Ramos (cell line): ENCODE data around the gene PLEKHN1.
"Not testable (repeated sequence)": the region's sequence is repeated elsewhere in the genome, so short reads cannot be mapped to it uniquely, and the experiment has no call there.

Source experiments
- in situ Hi-C: fragments of 300-500 bp; cut with MboI; formaldehyde crosslinking; loops from one replicate; pipeline ENCODE4 v1.14.3; 2022; ENCODE audit warnings: low sequenced_read_pairs; ENCODE audit not compliant: unreplicated experiment

PLEKHN1 gene

DNA sequence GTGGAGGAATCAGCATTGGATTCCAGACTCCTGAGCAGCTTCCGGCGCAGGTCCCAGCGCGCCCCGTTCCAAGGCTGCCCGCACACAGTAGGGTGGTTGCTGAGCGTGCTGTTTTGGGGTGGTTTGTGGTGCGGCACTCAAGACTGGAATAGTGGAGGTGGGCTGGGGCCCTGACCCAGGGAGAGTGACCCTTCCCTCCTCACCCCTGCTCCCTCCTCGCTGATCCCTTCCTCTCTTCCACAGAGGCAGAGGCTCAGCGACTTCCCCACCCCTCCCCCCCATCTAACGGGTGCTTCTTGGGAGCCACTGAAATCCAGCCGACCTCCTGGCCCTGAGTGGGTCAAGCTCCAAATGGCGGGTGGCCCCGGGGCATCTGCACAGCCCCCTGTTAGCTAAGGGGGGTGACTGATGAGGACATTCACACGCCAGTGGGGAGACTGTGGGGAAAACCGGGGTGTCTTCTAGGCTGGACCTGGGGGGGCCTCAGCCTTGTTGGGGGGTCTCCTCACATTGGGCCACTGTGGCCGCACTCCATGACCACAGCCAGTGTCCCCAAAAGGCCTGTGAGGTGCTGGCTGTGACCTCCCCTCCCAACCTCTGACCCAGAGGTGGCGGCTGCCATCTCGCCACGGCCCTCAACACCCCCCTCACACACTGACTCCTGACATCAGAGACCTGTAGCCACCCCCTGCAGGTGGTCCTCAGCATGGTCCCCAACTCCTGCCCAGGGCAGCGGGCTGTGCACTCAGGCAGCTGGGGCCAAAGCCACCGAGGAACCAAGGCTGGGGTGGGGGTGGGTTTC is 37.5 kb downstream of the PLEKHN1 start:
- in situ Hi-C loops: no loop called here

DNA sequence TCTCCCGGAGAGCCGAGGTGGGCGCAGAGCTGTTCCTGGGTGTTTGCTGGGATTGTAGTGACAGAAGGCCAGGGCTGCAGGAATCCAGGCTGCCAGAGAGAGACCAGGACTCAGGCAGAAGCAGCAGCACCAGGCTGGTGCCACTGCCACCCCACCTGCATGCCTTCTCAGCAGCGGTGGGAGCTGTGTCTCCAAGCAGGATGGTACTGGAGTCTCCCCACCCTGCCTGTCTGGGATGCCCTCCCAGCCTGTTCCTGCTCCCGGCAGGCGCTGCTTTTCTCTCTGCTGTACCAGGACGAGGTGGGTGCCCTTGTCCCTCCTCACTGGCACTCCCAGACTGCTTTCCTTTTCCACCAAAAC is 38.1 kb downstream of the PLEKHN1 start:
- in situ Hi-C loops: no loop called here

DNA sequence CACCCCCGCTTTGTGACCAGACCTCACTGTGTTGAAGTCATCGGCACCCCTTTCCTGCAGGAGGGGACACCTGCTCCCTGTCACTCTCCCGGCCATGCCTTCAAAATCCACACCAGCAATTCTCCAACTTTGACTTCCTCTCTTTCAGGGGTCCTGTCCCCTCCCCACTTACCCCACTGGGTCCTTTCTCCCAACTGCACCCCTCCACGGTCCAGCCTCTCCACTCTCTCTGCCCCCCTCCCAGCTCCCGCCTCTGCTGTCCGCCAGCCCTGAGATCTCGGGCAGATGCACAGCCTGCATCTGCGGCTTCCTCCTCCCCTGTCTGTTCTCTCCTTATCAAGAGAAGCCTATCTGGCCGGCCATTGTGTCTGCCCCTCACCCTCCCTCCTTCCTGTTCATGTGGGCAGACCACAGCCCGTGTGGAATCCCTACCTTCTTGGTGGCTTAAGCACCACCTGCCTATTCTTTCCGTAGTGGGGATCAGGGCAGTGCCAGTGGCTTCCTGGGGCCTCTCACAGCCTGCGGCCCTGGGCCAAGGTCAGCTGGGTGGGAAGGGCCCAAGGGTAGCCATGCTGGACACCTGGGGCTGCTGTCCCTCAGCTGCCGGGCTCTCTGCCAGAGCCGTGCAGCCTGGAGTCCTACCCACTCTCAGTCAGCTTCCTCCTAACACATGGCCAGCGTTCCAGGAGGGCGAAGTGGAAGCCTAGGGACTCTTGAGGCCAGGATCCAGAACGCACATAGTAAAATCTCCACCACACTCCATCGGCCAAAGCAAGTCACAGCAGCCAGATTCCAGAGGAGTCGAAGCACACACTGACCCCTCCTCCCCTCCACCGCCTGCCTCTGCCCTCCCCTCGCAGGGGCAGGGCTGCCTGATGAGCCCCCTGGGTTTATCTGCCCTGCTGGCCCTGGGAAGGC is 38.8 kb downstream of the PLEKHN1 start:
- in situ Hi-C loops: no loop called here

DNA sequence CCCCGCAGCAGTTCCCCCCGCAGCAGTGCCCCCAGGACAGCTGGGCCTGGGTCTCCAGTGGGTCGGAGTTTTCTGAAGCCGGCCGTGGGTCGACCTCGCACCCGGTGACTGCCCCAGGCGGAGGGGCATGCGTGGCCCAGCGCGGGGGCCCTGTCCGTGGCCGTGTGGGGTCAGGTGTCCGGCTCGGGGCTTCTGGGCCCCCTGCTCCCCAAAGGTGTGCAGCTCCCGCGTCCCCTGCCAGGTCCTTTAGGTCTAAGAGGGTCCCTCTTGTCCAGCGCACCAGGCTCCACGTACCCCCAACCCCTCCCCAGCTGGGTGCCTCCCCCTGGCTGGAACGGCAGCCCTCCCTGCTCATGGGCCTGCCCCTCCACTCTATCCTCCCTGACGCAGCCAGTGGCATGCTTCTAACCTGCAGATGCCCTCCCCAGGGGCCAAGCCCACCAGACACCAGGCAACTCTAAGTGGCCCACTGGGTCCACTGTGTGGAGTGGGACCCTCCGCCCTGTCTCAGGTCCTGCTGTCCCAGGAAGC is 39.6 kb downstream of the PLEKHN1 start:
- in situ Hi-C loops: no loop called here

DNA sequence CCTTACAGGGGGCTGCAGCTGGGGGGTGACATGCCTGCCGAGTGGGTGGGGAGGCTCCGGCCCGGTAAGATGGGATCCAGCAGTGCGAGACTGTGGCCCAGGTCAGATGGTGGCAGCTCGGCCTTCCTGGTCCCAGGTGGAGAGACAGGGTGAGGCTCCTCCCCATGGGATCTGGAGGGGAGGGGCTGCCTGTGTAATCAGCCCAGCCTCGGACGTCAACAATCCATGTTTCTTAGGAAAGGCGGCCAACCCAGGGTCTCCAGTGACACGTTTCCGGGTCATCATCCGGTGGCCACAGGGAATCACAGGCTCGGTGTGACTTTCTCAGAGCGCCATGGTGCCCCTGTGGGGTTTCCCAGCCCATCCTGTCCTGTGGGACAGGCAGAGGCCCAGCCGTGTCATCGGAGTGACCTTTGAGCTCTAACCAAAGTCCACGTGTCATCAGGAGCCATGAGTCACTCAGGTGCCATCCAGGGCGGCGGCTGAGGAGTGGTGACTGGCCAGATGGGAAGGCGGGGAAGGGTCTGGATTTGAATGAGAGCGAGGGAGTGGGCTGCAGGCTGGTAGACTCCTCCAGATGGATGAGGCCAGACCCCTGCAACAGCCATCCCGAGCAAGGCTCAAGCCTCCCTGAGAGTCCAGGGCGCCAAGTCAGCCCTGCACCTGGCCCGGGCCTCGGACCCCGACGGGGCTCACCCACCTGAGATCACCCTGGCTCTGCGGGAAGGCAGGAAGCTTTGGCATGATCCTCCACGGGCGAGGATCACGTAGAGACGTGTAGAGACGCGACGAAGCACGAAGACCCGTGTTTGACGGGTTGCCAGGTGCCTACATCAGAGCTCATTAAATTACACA is 40.2 kb downstream of the PLEKHN1 start:
- in situ Hi-C loops: no loop called here

DNA sequence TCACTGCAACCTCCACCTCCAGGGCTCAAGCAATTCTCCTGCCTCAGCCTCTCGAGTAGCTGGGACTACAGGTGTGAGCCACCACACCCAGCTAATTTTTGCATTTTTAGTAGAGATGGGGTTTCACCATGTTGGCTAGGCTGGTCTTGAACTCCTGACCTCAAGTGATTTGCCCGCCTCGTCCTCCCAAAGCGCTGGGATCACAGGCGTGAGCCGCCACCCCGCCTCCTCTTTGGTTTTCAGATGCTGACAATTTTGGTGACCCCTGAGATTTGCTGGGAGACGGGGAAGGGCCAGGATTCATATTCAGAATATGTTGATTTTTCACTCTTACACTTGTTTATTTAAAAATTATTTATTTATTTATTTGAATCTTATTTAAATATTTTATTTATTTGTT is 43.8 kb downstream of the PLEKHN1 start:
- in situ Hi-C loops: not testable (repeated sequence)

DNA sequence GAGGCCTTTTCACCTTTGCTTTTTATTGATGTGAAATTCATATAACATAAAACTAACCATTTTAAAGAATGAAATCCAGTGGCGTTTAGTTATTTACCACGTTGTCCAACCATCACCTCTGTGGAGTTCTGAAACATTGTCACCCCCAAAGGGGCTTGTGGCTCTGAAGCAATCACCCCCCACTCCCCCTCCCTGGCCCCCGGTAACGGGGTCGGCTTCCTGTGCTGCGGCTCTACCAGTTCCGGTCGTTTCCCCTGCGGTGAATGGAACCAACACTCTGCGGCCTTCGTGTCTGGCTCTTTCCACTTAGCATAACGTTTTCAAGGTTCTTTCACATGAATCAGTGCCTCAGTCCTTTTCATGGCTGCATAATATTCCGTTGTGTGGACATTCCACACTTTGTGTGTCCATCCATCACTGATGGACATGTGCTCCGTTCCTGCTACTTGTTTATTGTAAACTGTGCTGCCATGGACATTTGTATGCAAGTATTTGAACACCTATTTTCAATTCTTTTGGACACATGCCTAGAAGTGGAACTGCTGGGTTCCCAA is 45.2 kb downstream of the PLEKHN1 start:
- in situ Hi-C loops: no loop called here

DNA sequence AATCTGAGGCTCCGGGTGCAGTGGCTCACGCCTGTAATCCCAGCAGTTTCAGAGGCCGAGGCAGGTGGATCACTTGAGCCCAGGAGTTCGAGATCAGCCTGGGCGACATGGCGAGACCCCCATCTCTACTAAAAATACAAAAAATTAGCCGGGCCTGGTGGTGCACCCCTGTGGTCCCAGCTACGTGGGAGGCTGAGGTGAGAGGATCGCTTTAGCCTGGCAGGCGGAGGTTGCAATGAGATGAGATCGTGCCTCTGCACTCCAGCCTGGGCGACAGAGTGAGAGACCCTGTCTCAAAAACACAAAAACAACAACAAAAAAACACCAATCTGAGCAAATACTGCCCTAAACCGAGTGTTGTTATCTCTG is 46.4 kb downstream of the PLEKHN1 start:
- in situ Hi-C loops: not testable (repeated sequence)

DNA sequence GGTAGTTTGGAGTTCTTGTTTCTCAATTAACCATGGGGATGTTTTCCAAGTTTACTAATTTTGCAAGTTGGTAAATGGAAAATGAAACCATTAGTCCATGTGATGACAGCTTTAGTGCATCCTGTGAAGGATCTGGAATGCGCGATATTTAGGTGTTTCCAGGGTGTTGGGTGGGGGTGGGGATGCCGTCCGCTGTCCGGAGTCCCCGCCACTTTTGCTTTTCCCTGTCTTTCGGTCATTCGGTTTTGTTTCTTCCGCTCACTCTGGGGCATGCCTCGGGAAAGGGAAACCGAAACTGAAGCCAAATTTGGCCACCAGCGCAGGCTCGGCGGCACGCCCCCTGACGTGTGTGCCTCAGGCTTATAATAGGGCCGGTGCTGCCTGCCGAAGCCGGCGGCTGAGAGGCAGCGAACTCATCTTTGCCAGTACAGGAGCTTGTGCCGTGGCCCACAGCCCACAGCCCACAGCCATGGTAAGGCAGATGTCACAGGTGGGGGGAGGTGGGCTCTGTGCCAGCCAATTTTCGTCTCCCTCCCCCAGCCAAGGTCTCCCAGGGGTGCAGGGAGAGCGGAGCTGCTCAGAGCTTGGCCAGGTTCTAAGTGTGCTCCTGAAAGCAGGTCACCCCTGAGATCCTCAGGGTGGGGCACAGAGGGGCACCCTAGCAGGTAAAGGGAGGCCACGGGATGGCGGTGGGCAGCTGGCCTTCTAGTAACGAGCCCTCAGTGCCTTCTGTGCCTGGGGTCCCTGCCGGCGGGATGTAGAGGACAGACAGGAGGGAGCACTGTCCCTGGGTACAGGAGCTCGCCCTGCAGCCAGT is 47.0 kb downstream of the PLEKHN1 start, which contains the start of gene ISG15:
ISG15 (plus strand) TSS at position 393 of the 817 bp plus-strand sequence; CDS start at position 470, 77 bp downstream.
- in situ Hi-C loops: no loop called here

DNA sequence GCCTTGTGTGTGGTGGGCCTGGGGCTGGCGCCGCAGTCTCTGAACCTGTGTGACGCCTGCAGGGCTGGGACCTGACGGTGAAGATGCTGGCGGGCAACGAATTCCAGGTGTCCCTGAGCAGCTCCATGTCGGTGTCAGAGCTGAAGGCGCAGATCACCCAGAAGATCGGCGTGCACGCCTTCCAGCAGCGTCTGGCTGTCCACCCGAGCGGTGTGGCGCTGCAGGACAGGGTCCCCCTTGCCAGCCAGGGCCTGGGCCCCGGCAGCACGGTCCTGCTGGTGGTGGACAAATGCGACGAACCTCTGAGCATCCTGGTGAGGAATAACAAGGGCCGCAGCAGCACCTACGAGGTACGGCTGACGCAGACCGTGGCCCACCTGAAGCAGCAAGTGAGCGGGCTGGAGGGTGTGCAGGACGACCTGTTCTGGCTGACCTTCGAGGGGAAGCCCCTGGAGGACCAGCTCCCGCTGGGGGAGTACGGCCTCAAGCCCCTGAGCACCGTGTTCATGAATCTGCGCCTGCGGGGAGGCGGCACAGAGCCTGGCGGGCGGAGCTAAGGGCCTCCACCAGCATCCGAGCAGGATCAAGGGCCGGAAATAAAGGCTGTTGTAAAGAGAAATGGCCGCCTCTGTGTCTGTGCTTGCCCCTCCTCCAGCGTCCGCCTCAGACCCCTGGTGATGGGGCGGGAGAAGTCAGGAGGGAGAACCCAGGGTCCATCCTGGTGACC is 47.8 kb downstream of the PLEKHN1 start:
- in situ Hi-C loops: no loop called here

DNA sequence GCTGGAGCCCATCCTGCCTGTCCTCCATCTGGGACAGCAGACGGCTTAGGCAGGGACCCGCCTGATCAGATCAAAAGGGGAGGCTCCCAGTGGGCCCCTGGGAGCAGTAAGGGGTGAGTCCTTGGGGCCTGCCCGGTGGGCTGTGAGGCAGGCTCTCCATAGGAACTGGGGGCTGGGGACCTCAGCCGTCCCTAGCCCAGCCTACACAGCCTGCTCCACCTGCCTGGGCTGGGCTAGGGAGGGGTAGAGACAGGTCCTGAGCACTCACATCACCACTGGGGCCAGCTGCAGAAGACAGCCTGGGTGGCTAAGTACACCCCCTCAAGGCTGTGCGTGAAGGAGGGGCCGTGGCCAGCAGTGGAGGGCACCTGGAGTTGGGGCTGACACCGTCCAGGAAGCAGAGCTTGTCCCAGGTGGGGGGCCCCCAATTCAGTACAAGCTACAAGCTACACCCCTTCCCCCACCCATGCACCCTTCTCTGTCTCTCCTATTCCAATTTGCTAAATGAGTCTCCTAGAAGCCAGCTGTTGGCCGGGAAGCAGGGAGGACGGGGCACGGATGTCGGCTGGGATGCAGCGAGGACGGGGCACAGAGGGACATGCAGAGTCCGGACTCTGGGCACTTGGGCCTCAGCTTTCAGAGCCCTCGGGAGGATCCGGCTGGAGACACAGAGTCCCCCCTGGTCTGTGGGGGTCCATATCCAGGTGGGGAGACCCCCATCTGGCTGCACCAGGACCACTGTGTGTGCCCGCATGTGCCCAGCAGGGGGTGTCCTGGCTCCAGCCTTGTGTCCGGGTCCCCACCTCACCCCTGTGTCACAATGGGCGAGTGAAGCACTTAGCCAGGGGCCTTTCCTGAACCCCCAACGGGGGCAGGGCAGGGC is 48.8 kb downstream of the PLEKHN1 start:
- in situ Hi-C loops: no loop called here

DNA sequence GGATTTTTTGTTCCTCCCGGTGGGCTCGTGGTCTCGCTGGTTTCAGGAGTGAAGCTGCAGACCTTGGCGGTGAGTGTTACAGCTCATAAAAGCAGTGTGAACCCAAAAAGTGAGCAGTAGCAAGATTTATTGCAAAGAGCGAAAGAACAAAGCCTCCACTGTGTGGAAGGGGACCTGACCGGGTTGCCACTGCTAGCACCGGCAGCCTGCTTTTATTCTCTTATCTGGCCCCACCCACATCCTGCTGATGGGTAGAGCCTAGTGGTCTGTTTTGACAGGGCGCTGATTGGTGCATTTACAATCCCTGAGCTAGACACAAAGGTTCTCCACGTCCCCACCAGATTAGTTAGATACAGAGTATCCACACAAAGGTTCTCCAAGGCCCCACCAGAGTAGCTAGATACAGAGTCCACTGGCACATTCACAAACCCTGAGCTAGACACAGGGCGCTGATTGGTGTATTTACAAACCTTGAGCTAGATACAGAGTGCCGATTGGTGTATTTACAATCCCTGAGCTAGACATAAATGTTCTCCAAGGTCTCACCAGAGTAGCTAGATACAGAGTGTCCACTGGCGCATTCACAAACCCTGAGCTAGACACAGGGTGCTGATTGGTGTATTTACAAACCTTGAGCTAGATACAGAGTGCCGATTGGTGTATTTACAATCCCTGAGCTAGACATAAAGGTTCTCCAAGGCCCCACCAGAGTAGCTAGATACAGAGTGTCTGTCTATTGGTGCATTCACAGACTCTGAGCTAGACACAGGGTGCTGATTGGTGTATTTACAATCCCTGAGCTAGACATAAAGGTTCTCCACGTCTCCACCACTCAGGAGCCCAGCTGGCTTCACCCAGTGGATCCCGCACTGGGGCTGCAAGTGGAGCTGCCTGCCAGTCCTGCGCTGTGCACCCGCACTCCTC is 51.4 kb downstream of the PLEKHN1 start:
- in situ Hi-C loops: not testable (repeated sequence)

DNA sequence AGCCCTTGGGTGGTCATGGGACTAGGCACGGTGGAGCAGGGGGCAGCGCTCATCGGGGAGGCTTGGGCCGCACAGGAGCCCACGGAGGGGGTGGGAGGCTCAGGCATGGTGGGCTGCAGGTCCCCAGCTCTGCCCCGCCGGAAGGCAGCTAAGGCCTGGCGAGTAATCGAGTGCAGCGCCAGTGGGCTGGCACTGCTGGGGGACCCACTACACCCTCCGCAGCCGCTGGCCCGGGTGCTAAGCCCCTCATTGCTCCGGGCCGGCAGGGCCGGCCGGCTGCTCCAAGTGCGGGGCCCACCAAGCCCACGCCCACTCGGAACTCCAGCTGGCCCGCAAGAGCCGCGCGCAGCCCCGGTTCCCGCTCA is 52.0 kb downstream of the PLEKHN1 start:
- in situ Hi-C loops: not testable (repeated sequence)

DNA sequence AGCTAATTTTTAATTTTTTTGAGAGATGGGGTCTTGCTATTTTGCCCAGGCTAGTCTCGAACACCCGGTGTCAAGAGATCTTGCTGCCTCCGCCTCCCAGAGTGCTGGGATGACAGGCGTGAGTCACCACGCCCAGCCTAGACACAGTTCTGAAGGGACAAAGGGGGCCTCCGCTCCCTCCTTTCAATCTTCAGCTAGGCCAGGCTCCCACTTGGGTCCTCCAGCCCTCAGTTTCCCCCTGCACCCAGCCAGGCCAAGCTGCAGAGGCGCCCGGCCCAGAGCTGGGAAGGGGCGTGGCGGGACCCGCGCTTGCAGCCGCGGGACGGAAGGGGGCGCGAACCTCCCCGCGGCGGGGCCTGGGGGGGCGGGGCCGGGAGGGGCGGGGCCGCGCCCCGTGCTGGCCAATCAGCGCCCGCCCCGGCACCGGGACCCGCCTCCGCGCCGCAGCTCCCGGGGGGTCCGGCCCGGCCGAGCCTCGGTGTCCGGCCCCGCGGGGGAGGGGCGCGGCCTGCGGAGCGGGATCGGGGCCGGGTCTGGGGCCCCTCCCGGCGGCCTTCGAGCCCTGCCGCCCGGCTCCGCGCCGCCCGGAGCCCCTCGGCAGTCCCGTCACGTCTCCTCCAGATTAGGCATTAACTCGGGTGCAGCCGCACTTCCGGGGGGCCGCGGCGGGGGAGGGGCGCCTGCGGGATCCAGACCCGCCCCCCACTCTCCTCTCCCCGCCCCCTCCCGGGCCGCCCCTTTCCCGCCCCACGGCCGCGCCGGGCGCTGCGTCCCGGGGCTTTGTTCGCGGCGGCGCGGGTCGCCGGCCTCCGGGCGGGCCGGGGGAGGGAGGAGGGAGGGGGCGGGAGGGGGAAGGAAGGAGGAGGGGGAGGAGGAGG is 53.1 kb downstream of the PLEKHN1 start:
- in situ Hi-C loops: no loop called here

DNA sequence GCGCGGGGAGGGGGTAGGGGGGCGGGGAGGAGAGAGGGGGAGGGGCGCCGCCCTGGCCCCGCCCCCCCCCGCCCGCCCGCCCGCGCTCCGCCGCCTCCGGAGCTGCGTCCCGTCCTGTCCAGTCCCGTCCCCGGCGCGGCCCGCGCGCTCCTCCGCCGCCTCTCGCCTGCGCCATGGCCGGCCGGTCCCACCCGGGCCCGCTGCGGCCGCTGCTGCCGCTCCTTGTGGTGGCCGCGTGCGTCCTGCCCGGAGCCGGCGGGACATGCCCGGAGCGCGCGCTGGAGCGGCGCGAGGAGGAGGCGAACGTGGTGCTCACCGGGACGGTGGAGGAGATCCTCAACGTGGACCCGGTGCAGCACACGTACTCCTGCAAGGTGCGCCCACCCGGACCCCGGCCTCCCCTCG is 53.7 kb downstream of the PLEKHN1 start, which contains the start of gene AGRN:
AGRN (plus strand) TSS at position 121 of the 405 bp plus-strand sequence; CDS start at position 174, 53 bp downstream.
- in situ Hi-C loops: no loop called here
